ENCODE results near the gene MYOCD. TPM values are rescaled to one million over a fixed set of nuclear protein-coding genes. Genes with fewer than 3 reads are reported as not detected.

MYOCD gene
- total RNA-seq, 4 donors from 2014 or later = 0.29 to 1.9 (median 0.98) TPM

GRCh38 chr17:12667299-12667958 lies 1.7 kb downstream of the MYOCD start:
- DNase-seq = peak; percentile 8 to 17
- H3K36me3 ChIP-seq = no peaks in the 10 kb centered on the region
- no peak overlapping the region for H3K27ac ChIP-seq
- H3K4me1 ChIP-seq = peaks cover 3 to 10% of the 10 kb centered on the region in 2 donors
- WGBS, 2 donors = 14 to 19% methylated on average over 9 of the region's 9 CpGs
- intact Hi-C loops (cut with DNase I) = loop anchor here (5.0 to 10.0 kb wide), 3 partner anchors 123 to 410 kb away; no protein-coding TSS in a partner anchor
- no peak overlapping the region for H3K4me3 ChIP-seq (replicated peaks in 1 of 3)
- peaks cover 3% of the 10 kb centered on the region for H3K27me3 ChIP-seq
- TF ChIP-seq CTCF (IDR thresholded peaks at IDR 0.05) (peak in 4 of 6 experiments; percentile 33 to 68 (median 53)), POLR2A (IDR thresholded peaks at IDR 0.05) (no peak)
- no peaks in the 10 kb centered on the region for H3K9me3 ChIP-seq

GRCh38 chr17:12671906-12672305 lies 6.2 kb downstream of the MYOCD start:
- WGBS, 2 donors = 87% methylated on average over 2 of the region's 2 CpGs
- H3K27ac ChIP-seq = no peak overlapping the region

GRCh38 chr17:12672947-12673346 lies 7.3 kb downstream of the MYOCD start:
- no peak overlapping the region for H3K27ac ChIP-seq
- TF ChIP-seq CTCF (IDR thresholded peaks at IDR 0.05) (no peak), POLR2A (IDR thresholded peaks at IDR 0.05) (no peak)
- no peaks in the 10 kb centered on the region for H3K4me1 ChIP-seq
- H3K4me3 ChIP-seq (replicated peaks in 1 of 3) = no peak overlapping the region
- H3K36me3 ChIP-seq = no peaks in the 10 kb centered on the region
- no peak for DNase-seq
- intact Hi-C loops (cut with DNase I) = no loop called here
- no peaks in the 10 kb centered on the region for H3K27me3 ChIP-seq
- H3K9me3 ChIP-seq = no peaks in the 10 kb centered on the region
- WGBS, 2 donors = 79% methylated on average over 2 of the region's 2 CpGs

More at GRCh38 chr17:12671906-12672305, 6.2 kb downstream of the MYOCD start:
- Histone ChIP-seq H3K27me3 (no peaks in the 10 kb centered on the region), H3K4me3 (replicated peaks in 1 of 3) (no peak overlapping the region), H3K4me1 (no peaks in the 10 kb centered on the region), H3K9me3 (no peaks in the 10 kb centered on the region), H3K36me3 (no peaks in the 10 kb centered on the region)
- TF ChIP-seq CTCF (IDR thresholded peaks at IDR 0.05) (no peak), POLR2A (IDR thresholded peaks at IDR 0.05) (no peak)
- intact Hi-C loops (cut with DNase I) = no loop called here
- DNase-seq = no peak

GRCh38 chr17:12673788-12674187 lies 8.1 kb downstream of the MYOCD start:
- no peak overlapping the region for H3K27ac ChIP-seq
- no peaks in the 10 kb centered on the region for H3K9me3 ChIP-seq
- H3K27me3 ChIP-seq = no peaks in the 10 kb centered on the region
- intact Hi-C loops (cut with DNase I) = no loop called here
- H3K4me3 ChIP-seq (replicated peaks in 1 of 3) = no peak overlapping the region
- no peaks in the 10 kb centered on the region for H3K36me3 ChIP-seq
- TF ChIP-seq POLR2A (IDR thresholded peaks at IDR 0.05) = no peak
- no peak for TF ChIP-seq CTCF (IDR thresholded peaks at IDR 0.05)
- no peak for DNase-seq
- H3K4me1 ChIP-seq = no peaks in the 10 kb centered on the region
- 84 to 89% methylated on average over 3 of the region's 3 CpGs for WGBS, 2 donors

GRCh38 chr17:12680407-12680897 lies 14.8 kb downstream of the MYOCD start:
- Histone ChIP-seq H3K36me3 (no peaks in the 10 kb centered on the region), H3K27me3 (no peaks in the 10 kb centered on the region), H3K9me3 (no peaks in the 10 kb centered on the region), H3K4me3 (replicated peaks in 1 of 3) (no peak overlapping the region), H3K4me1 (peaks cover 6 to 13% of the 10 kb centered on the region in 2 donors), H3K27ac (peak overlapping the region in 1 of 3 donors; percentile 29)
- DNase-seq = no peak
- TF ChIP-seq CTCF (IDR thresholded peaks at IDR 0.05) (no peak), POLR2A (IDR thresholded peaks at IDR 0.05) (no peak)
- intact Hi-C loops (cut with DNase I) = no loop called here
- WGBS, 2 donors = 58 to 61% methylated on average over 14 of the region's 14 CpGs
